ENCODE measurements around the gene KCNQ1. TPM values are rescaled to one million over a fixed set of nuclear protein-coding genes. Genes with fewer than 3 reads are reported as not detected.

The KCNQ1 gene
- total RNA-seq, 1 donor from 2014 or later, result 0.86 TPM

DNA sequence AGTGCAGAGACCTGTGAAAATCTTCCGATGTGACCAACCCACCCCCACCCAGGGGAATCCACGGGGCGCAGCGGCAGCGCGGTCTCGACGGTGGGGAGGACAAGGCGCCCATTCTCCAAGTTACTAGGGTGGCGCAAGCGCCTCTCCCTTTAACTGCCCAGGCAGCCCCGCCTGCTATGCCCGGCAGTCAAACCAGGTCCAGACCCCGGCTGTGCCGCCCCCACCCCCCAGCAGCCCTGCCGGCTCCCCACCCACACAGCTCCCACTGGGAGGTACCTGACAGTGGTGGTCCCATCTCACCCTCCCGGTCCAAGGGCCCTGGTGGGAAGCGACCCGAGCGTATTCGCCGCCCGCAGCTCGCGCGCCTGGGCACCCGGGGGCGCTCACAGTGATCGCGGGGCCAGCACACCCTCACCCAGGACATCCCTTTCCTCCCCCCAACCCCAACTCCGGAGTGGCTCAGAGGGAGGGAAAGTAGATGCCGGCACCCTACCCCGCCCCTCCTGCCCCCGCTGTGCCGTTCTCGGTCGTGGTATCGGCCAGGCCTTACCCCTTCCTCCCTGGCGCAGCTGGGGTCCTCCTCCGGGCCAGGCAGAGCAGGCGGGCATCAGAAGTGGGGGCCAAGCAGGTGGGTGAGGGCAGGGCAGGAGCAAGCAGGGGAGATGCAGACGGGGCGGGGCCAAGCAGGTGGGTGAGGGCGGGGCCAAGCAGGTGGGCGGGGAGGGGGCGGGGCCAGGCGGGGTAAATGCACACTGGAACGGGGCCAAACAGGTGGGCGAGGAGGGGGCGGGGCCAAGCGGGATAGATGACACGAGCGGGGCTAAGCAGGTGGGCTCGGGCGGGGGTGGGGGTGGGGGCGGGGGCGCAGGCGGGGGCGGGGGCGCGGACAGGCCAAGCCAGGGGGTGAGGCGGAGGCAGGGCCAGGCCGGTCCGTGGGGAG is 657 bp upstream of the KCNQ1 start, which contains the start of gene TRPM5:
Gene TRPM5, minus strand, starts transcription at position 634 of the 940 bp plus-strand sequence. CDS start 21,478 bp downstream, outside the sequence.
- Mint-ChIP-seq H3K4me3 (no peak within 1 kb of the TSS), H3K27ac (ENCODE audit: unreplicated experiment) (no peak within 1 kb of the TSS), H3K9me3 (peaks cover 3% of the 10 kb centered on the region), H3K4me1 (no peaks in the 10 kb centered on the region), H3K36me3 (ENCODE audit: low read depth) (no peaks in the 10 kb centered on the region), H3K27me3 (ENCODE audit: low read depth) (peaks cover 78% of the 10 kb centered on the region)
- DNase-seq (ENCODE audit: low read depth, low spot score), result no peak
- TF ChIP-seq, protein P1, sequence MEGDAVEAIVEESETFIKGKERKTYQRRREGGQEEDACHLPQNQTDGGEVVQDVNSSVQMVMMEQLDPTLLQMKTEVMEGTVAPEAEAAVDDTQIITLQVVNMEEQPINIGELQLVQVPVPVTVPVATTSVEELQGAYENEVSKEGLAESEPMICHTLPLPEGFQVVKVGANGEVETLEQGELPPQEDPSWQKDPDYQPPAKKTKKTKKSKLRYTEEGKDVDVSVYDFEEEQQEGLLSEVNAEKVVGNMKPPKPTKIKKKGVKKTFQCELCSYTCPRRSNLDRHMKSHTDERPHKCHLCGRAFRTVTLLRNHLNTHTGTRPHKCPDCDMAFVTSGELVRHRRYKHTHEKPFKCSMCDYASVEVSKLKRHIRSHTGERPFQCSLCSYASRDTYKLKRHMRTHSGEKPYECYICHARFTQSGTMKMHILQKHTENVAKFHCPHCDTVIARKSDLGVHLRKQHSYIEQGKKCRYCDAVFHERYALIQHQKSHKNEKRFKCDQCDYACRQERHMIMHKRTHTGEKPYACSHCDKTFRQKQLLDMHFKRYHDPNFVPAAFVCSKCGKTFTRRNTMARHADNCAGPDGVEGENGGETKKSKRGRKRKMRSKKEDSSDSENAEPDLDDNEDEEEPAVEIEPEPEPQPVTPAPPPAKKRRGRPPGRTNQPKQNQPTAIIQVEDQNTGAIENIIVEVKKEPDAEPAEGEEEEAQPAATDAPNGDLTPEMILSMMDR (conservative IDR thresholded peaks at IDR 0.05), result no peak

DNA sequence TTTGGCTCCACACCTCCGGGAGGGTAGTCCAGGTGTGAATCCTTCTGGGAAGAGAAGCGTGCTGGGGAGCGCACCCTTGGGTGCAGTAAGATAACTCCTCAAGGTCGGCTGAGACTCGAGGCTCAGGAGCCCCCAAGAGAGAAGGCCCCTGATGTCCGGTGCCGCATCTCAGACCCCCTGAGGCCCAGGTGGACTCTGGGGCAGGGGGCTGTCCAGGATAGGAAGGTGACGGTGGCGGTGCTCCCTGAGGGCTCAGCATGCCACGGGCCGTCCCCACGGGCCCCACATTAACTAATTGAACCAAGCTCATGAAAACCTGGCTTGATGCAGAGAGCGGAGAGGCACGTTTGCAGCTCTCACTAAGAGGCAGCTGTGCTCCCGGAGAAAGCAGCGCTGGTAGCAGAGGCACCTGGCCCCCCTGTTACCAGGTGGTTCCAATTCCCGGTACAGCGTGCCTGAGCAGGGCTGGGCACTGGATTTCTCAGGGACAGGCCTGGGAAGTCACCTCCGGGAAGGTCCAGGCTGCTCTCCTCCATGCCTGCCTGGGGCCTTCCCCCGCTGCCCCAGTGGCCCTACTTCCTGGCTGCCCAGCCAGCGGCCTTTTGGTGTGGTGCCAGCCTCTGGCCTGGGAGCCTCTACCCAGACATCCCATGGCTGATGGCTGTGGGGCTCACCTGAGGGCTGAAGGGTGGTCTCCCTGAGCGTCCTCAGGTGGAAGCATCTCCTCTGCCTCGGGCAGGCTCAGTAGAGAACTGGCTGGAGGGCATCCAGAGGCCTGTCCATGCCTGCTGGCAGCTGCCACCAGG is 1.1 kb downstream of the KCNQ1 start:
- Mint-ChIP-seq H3K27ac (ENCODE audit: unreplicated experiment) (no peak overlapping the region), H3K36me3 (ENCODE audit: low read depth) (no peaks in the 10 kb centered on the region), H3K27me3 (ENCODE audit: low read depth) (peaks cover 64% of the 10 kb centered on the region), H3K4me1 (no peaks in the 10 kb centered on the region), H3K9me3 (no peaks in the 10 kb centered on the region), H3K4me3 (no peak overlapping the region)
- TF ChIP-seq, protein P1 (conservative IDR thresholded peaks at IDR 0.05), result no peak
- DNase-seq (ENCODE audit: low read depth, low spot score), result no peak

DNA sequence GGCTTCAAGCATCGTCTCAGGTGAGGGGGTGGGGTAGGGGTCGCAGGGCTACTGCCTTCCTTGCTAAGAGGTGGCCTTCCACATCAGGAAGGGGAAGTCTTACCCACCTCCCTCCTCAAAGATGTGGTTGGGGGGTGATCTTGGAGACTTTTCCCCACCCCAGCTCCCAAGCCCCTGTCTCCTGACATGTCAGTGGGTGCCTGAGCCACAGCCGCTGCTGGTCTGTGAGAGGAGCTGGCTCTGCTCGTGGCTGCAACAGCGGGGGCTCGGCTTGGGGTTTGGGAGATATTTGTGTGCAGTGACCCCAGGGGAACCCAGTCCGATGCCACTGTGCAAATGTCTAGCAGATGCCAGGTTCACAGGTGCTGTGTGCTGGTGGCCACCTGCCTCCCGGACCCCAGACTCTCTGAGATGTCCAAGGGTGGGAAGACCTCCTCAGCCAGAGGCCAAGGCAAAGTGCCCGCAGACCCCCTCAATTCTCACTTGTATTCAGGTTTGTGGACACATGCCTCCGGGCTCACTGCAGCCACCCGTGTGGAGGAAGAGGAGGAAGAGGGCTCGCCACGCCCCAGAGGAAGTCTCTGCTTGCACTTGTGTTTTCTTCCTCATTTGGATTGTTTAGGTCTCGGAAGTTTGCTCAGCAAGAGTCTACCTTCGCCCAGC is 1.9 kb downstream of the KCNQ1 start:
- no peaks in the 10 kb centered on the region for H3K9me3 Mint-ChIP-seq
- H3K36me3 Mint-ChIP-seq (ENCODE audit: low read depth), result no peaks in the 10 kb centered on the region
- peaks cover 61% of the 10 kb centered on the region for H3K27me3 Mint-ChIP-seq (ENCODE audit: low read depth)
- H3K4me3 Mint-ChIP-seq, result no peak overlapping the region
- no peak for DNase-seq (ENCODE audit: low read depth, low spot score)
- no peaks in the 10 kb centered on the region for H3K4me1 Mint-ChIP-seq
- H3K27ac Mint-ChIP-seq (ENCODE audit: unreplicated experiment), result no peak overlapping the region
- TF ChIP-seq, protein P1 (conservative IDR thresholded peaks at IDR 0.05), result no peak

DNA sequence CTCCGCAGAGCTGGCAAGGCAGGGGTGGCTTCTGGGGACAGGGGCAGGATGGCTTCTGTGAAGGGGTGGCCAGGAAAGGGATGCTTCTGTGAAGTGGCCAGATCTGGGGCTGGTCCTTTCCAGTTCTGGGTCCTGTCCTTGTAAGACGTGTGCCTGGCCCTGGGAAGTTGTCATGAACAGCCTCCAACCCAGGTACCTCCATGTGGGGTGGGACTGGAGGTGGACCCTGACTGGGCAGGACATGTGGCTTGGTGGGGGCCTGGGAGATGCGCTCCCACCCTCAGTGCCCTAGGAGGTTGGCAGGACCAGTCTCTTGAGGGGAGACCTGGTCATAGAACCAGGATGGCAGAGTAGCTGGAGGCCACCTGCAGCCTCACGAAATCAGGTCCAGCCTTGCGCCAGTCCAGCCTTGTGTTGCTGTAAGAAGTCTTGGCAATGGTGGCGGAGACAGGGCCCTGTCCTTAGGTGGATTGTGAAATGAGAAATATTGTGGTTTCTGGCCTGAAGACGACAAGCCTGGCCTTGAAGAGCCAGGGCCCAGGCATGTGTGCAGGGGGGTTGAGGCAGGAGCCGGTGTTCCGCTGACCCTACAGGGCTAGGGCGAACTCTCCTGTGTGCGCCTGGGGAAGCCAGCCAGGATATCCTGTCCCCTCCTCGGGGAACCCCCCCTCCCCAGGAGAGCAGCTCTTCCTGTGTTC is 2.6 kb downstream of the KCNQ1 start:
- no peak for DNase-seq (ENCODE audit: low read depth, low spot score)

More for the DNA sequence above, 2.6 kb downstream of the KCNQ1 start:
- Mint-ChIP-seq H3K27ac (ENCODE audit: unreplicated experiment) (no peak overlapping the region), H3K4me3 (no peak overlapping the region), H3K9me3 (no peaks in the 10 kb centered on the region), H3K36me3 (ENCODE audit: low read depth) (no peaks in the 10 kb centered on the region), H3K27me3 (ENCODE audit: low read depth) (peaks cover 60% of the 10 kb centered on the region), H3K4me1 (no peaks in the 10 kb centered on the region)
- TF ChIP-seq, protein P1 (conservative IDR thresholded peaks at IDR 0.05), result no peak
